Osteocyte (in vitro differentiated cells): ENCODE measurements around the gene ACTG1. TPM values are rescaled to one million over a fixed set of nuclear protein-coding genes. Genes with fewer than 3 reads are reported as not detected.

ENCODE experiments used
- DNase-seq: peaks from one replicate; pipeline ENCODE4 v3.0.0; 2021; ENCODE audit warnings: mixed read lengths; ENCODE audit not compliant: unreplicated experiment; ENCODE audit errors: extremely low spot score
- H3K27ac Mint-ChIP-seq: one replicate; pipeline ENCODE4 v1.8.0; 2021; ENCODE audit warnings: mild to moderate bottlenecking, mixed read lengths; ENCODE audit not compliant: unreplicated experiment
- H3K27me3 Mint-ChIP-seq: one replicate; pipeline ENCODE4 v1.8.0; 2021; ENCODE audit warnings: mixed read lengths; ENCODE audit not compliant: unreplicated experiment
- H3K36me3 Mint-ChIP-seq: one replicate; pipeline ENCODE4 v1.8.0; 2021; ENCODE audit warnings: mixed read lengths; ENCODE audit not compliant: unreplicated experiment
- H3K4me1 Mint-ChIP-seq: one replicate; pipeline ENCODE4 v1.8.0; 2021; ENCODE audit warnings: mixed read lengths; ENCODE audit not compliant: unreplicated experiment
- H3K4me3 Mint-ChIP-seq: one replicate; pipeline ENCODE4 v1.8.0; 2021; ENCODE audit warnings: mild to moderate bottlenecking, moderate library complexity, mixed read lengths; ENCODE audit not compliant: unreplicated experiment
- H3K9me3 Mint-ChIP-seq: one replicate; pipeline ENCODE4 v1.8.0; 2021; ENCODE audit warnings: mixed read lengths; ENCODE audit not compliant: unreplicated experiment
- CTCF ChIP-seq: fragments of 200-600 bp; sonication (generic); IDR thresholded peaks from 2 replicates; pipeline ENCODE4 v1.5.0; 2021; ENCODE audit warnings: antibody characterized with exemption, mild to moderate bottlenecking, moderate library complexity
- long read RNA-seq: library from polyadenylated mRNA; unstranded; transcript quantifications from one replicate; pipeline ENCODE4 v2.0.0, GENCODE V29; 2021
- total RNA-seq: library from RNA; stranded (reverse); gene quantifications from 2 replicates; pipeline ENCODE4 v1.2.1, GENCODE V29; 2021

The ACTG1 gene
- 4,236 and 4,267 TPM in 2 replicates for total RNA-seq
- long read RNA-seq, transcript ACTG1-206 (6 exons, 1,919 nt), result major isoform, 5,049 of 7,320 reads
- long read RNA-seq, transcript ACTG1-214 (7 exons, 1,720 nt), result minor isoform, 1,775 of 7,320 reads
- long read RNA-seq, transcript ACTG1-210 (5 exons, 2,256 nt), result minor isoform, 102 of 7,320 reads
- long read RNA-seq, transcript ACTG1-212 (4 exons, 1,698 nt), result minor isoform, 103 of 7,320 reads
- long read RNA-seq, partial matches to known transcripts, result 139 of 7,320 reads
- long read RNA-seq, other reads (novel, unspliced or antisense), result 77 of 7,320 reads

GRCh38 chr17:81512562-81513371, at the start of gene ACTG1:
ACTG1 (minus strand) TSS chr17:81512799; CDS start chr17:81512354, 445 bp downstream.
- TF ChIP-seq CTCF, result no peak
- Mint-ChIP-seq H3K27me3 (no peaks in the 10 kb centered on the region), H3K4me1 (peaks cover 44% of the 10 kb centered on the region), H3K27ac (peak within 1 kb of the TSS; percentile 97), H3K4me3 (peak within 1 kb of the TSS; percentile 98), H3K36me3 (peaks cover 42% of the 10 kb centered on the region), H3K9me3 (no peaks in the 10 kb centered on the region)
- peak; percentile 98 for DNase-seq

- Mint-ChIP-seq H3K9me3 (no peaks in the 10 kb centered on the region), H3K36me3 (peaks cover 42% of the 10 kb centered on the region)
Measured at GRCh38 chr17:81561494-81561885, 48.9 kb upstream of the ACTG1 start.

GRCh38 chr17:81558941-81559806, 46.6 kb upstream of the ACTG1 start:
- no peak for DNase-seq
- Mint-ChIP-seq H3K9me3 (no peaks in the 10 kb centered on the region), H3K4me1 (peaks cover 51% of the 10 kb centered on the region), H3K27ac (peak overlapping the region; percentile 54), H3K36me3 (peaks cover 29% of the 10 kb centered on the region), H3K27me3 (no peaks in the 10 kb centered on the region), H3K4me3 (no peak overlapping the region)
- TF ChIP-seq CTCF, result peak; percentile 46

More at GRCh38 chr17:81561494-81561885, 48.9 kb upstream of the ACTG1 start:
- no peak for TF ChIP-seq CTCF
- Mint-ChIP-seq H3K27me3 (no peaks in the 10 kb centered on the region), H3K27ac (peak overlapping the region; percentile 84), H3K4me3 (no peak overlapping the region), H3K4me1 (peaks cover 64% of the 10 kb centered on the region)
- no peak for DNase-seq

GRCh38 chr17:81558115-81558468, 45.5 kb upstream of the ACTG1 start:
- no peaks in the 10 kb centered on the region for H3K27me3 Mint-ChIP-seq
- no peak for TF ChIP-seq CTCF
- peaks cover 51% of the 10 kb centered on the region for H3K4me1 Mint-ChIP-seq
- no peak overlapping the region for H3K27ac Mint-ChIP-seq
- no peaks in the 10 kb centered on the region for H3K9me3 Mint-ChIP-seq
- H3K36me3 Mint-ChIP-seq, result peaks cover 28% of the 10 kb centered on the region
- no peak for DNase-seq
- no peak overlapping the region for H3K4me3 Mint-ChIP-seq
